NCI-H82 (cell line): ENCODE measurements around the gene CCDC43.

Source experiments
- DNase-seq: peaks from one replicate; lab custom pipeline; 2025; lab: John Stamatoyannopoulos, UW

CCDC43 gene

GRCh38 chr17:44627513-44628242 lies 61.9 kb downstream of the CCDC43 start:
- no peak for DNase-seq
